GM12878 (cell line): ENCODE data around the gene CEACAM21. TPM values are rescaled to one million over a fixed set of nuclear protein-coding genes. Genes with fewer than 3 reads are reported as not detected.

ENCODE experiments used
- ATAC-seq: fragments of 200-7000 bp; cut with Tn5 transposase; 3 replicates; pipeline ENCODE4 v1.9.1; 2020; ENCODE audit warnings: mild to moderate bottlenecking, moderate library complexity
- BruUV-seq: library from RNA; stranded (reverse); fragments of 400-500 nt; replicated peaks from 2 replicates; lab custom pipeline; 2021; lab: Mats Ljungman, UMichigan
- CTCF ChIA-PET: fragments of 300-600 bp; sonication (Branson Sonifier 250); formaldehyde crosslinking; extraction: SDS; loops from one replicate; lab custom pipeline; 2021; ENCODE audit warnings: inconsistent platforms; lab: Yijun Ruan, JAX
- POLR2A ChIA-PET: fragments of 350-600 bp; formaldehyde crosslinking; extraction: SDS; loops from one replicate; lab custom pipeline; 2021; ENCODE audit warnings: inconsistent platforms; lab: Charles Lee
- RAD21 ChIA-PET: fragments of 300-600 bp; sonication (Branson Sonifier 250); formaldehyde crosslinking; loops from one replicate; lab custom pipeline; 2023; ENCODE audit warnings: antibody characterized with exemption; ENCODE audit not compliant: unreplicated experiment; lab: Charles Lee
- SMC1A ChIA-PET: fragments of 300-600 bp; sonication (Branson Sonifier 250); formaldehyde crosslinking; loops from one replicate; lab custom pipeline; 2023; ENCODE audit not compliant: unreplicated experiment, uncharacterized antibody; lab: Charles Lee
- DNase-seq: peaks from one replicate; pipeline ENCODE4 v3.0.0-alpha.2; 2011; ENCODE audit warnings: low read depth, low spot score
- FAIRE-seq: peaks from 3 replicates; lab custom pipeline; 2011; peaks lifted over from hg19 to GRCh38; lab: Jason Lieb, UNC
- H2AFZ ChIP-seq: 2 replicates; pipeline ENCODE4 v1.6.0; 2011; ENCODE audit warnings: low read depth, low read length, control low read depth; ENCODE audit not compliant: control insufficient read depth
- H3K27ac ChIP-seq: 2 replicates; pipeline ENCODE4 v1.5.1; 2011; ENCODE audit warnings: control low read depth; ENCODE audit not compliant: control insufficient read depth, insufficient read depth
- H3K27me3 ChIP-seq, 2 experiments: replicated peaks in 1 of 2; 2 replicates each; pipeline versions ENCODE4 v1.6.0 to v1.6.1; 2011; ENCODE audit warnings: low read length in 1 of 2; ENCODE audit not compliant: control insufficient read depth in 2 of 2, insufficient read depth in 2 of 2
- H3K36me3 ChIP-seq, 2 experiments: 2 replicates each; pipeline ENCODE4 v1.5.1; 2011; ENCODE audit warnings: low read length in 1 of 2; ENCODE audit not compliant: control insufficient read depth in 2 of 2, insufficient read depth in 2 of 2
- H3K4me1 ChIP-seq: 2 replicates; pipeline ENCODE4 v1.6.1; 2011; ENCODE audit warnings: mild to moderate bottlenecking, low read length, moderate library complexity, mixed read lengths; ENCODE audit not compliant: control insufficient read depth, insufficient read depth
- H3K4me2 ChIP-seq: 2 replicates; pipeline ENCODE4 v1.6.0; 2011; ENCODE audit warnings: control low read depth; ENCODE audit not compliant: control insufficient read depth, insufficient read depth
- H3K4me3 ChIP-seq: fragments of 200-600 bp; sonication (generic); 2 replicates; pipeline ENCODE4 v1.5.1; 2016
- H3K79me2 ChIP-seq: 2 replicates; pipeline ENCODE4 v1.6.0; 2011; ENCODE audit warnings: low read length; ENCODE audit not compliant: control insufficient read depth, insufficient read depth
- H3K9ac ChIP-seq: 2 replicates; pipeline ENCODE4 v1.8.0; 2011; ENCODE audit warnings: low read length, control low read depth, mixed read lengths; ENCODE audit not compliant: control insufficient read depth, insufficient read depth
- H3K9me3 ChIP-seq: replicated peaks from 3 replicates; pipeline ENCODE4 v1.5.1; 2011; ENCODE audit warnings: mild to moderate bottlenecking, low read length; ENCODE audit not compliant: control insufficient read depth, insufficient read depth
- H4K20me1 ChIP-seq: 2 replicates; pipeline ENCODE4 v1.6.0; 2011; ENCODE audit not compliant: control insufficient read depth, insufficient read depth
- CHD2 ChIP-seq: IDR thresholded peaks from 2 replicates; pipeline ENCODE4 v1.6.1; 2011; ENCODE audit warnings: low read depth, low read length, improper control_type of control experiment, borderline replicate concordance
- CREM ChIP-seq: IDR thresholded peaks from 2 replicates; pipeline ENCODE4 v1.6.1; 2014; ENCODE audit warnings: antibody characterized with exemption, low read depth
- FOS ChIP-seq: IDR thresholded peaks from 3 replicates; pipeline ENCODE4 v1.6.1; 2011; ENCODE audit warnings: borderline replicate concordance; ENCODE audit not compliant: insufficient read length; ENCODE audit errors: extremely low read depth
- FOXM1 ChIP-seq: IDR thresholded peaks from 2 replicates; pipeline ENCODE4 v1.6.1; 2012; ENCODE audit warnings: low read depth, mild to moderate bottlenecking, inconsistent platforms, low read length, moderate library complexity
- IKZF2 ChIP-seq, 2 experiments: fragments of 450-650 bp; IDR thresholded peaks; 2 replicates each; pipeline ENCODE4 v1.6.1; 2017; ENCODE audit warnings: mild to moderate bottlenecking in 2 of 2, moderate library complexity in 2 of 2
- JUNB ChIP-seq: IDR thresholded peaks from 2 replicates; pipeline ENCODE4 v1.6.1; 2016; ENCODE audit warnings: antibody characterized with exemption, mild to moderate bottlenecking
- KDM1A ChIP-seq: fragments of 200-600 bp; sonication (generic); IDR thresholded peaks from 2 replicates; pipeline ENCODE4 v1.6.1; 2016; ENCODE audit warnings: borderline replicate concordance
- KLF5 ChIP-seq: fragments of 450-650 bp; IDR thresholded peaks from 2 replicates; pipeline ENCODE4 v1.6.1; 2014; ENCODE audit warnings: mild to moderate bottlenecking; ENCODE audit not compliant: partially characterized antibody
- MYB ChIP-seq: fragments of 150-350 bp; IDR thresholded peaks from 2 replicates; pipeline ENCODE4 v1.6.1; 2014; ENCODE audit warnings: mild to moderate bottlenecking, low read depth, low read length, borderline replicate concordance
- MYC ChIP-seq: IDR thresholded peaks from 2 replicates; pipeline ENCODE4 v1.6.1; 2011; ENCODE audit warnings: mild to moderate bottlenecking, low read length, moderate library complexity, inconsistent platforms; ENCODE audit not compliant: insufficient read depth, insufficient replicate concordance, insufficient read length, severe bottlenecking
- NFIC ChIP-seq: IDR thresholded peaks from 2 replicates; pipeline ENCODE4 v1.6.1; 2012; ENCODE audit warnings: low read depth, mild to moderate bottlenecking, inconsistent platforms, low read length, moderate library complexity
- NFYA ChIP-seq: IDR thresholded peaks from 2 replicates; pipeline ENCODE4 v1.6.1; 2011; ENCODE audit warnings: low read depth, mild to moderate bottlenecking, low read length, improper control_type of control experiment, borderline replicate concordance
- TCF7 ChIP-seq: IDR thresholded peaks from 2 replicates; pipeline ENCODE4 v1.6.1; 2014; ENCODE audit warnings: antibody characterized with exemption, borderline replicate concordance
- YBX1 ChIP-seq: fragments of 450-650 bp; IDR thresholded peaks from 2 replicates; pipeline ENCODE4 v1.6.1; 2016; ENCODE audit warnings: antibody characterized with exemption
- ZNF24 ChIP-seq: fragments of 450-650 bp; IDR thresholded peaks from 2 replicates; pipeline ENCODE4 v1.6.1; 2017; ENCODE audit warnings: antibody characterized with exemption, mild to moderate bottlenecking
- WGBS: methylation state at CpG from one replicate; pipeline ENCODE4 v1.1.6; 2016; ENCODE audit warnings: low lambda C conversion rate; ENCODE audit not compliant: insufficient replicate concordance, insufficient coverage; ENCODE audit errors: missing lambda C conversion rate; 5-methylcytosine and 5-hydroxymethylcytosine counted together
- in situ Hi-C: fragments of 300-500 bp; cut with MboI; formaldehyde crosslinking; loops from 9 replicates; pipeline ENCODE4 v1.14.3; 2018; ENCODE audit warnings: mixed read lengths
- intact Hi-C: fragments of 100-400 bp; cut with micrococcal nuclease; formaldehyde crosslinking; loops from one replicate; pipeline ENCODE4 v1.14.2; 2022; ENCODE audit not compliant: unreplicated experiment
- polyA plus RNA-seq, 11 experiments: library from polyadenylated mRNA; depleted of rRNA in 4 of 11; unstranded in 6 of 11; stranded (reverse) in 5 of 11; fragments of >200 nt; fragmentation: Nextera tagmentation in 4 of 11; fragmentation: Illumina TruSeq in 1 of 11; extraction: Ambion mirVana in 4 of 11; extraction: Trizol in 1 of 11; gene quantifications; 1 replicate in 1 of 11; 2 replicates in 10 of 11; pipeline versions ENCODE4 v1.2.1 to v1.2.3, GENCODE V29; 2011 to 2016; ENCODE audit warnings: inconsistent platforms in 2 of 11, missing spikeins in 2 of 11, low read depth in 1 of 11
- total RNA-seq, 4 experiments: library from RNA; depleted of rRNA in 3 of 4; stranded (reverse); fragments of >200 nt in 3 of 4; fragmentation: Illumina TruSeq in 1 of 4; extraction: Trizol in 1 of 4; gene quantifications; 2 replicates each; pipeline versions ENCODE4 v1.2.1 to v1.2.3, GENCODE V29; 2013 to 2021

The CEACAM21 gene
- total and polyA plus RNA-seq, 10 of the 15 experiments (the other 5 are each of a cell fraction or from before 2014, with no cell fraction given) = 0.87 to 13.6 (median 8.1) TPM

- Histone ChIP-seq H4K20me1 (no peaks in the 10 kb centered on the region), H3K27ac (no peak overlapping the region), H3K36me3 (no peaks in the 10 kb centered on the region), H3K79me2 (no peaks in the 10 kb centered on the region), H3K4me3 (no peak overlapping the region), H2AFZ (no peak overlapping the region), H3K9me3 (no peaks in the 10 kb centered on the region), H3K4me1 (no peaks in the 10 kb centered on the region), H3K27me3 (no peaks in the 10 kb centered on the region; a peak in 3 of 4 replicates), H3K4me2 (no peak overlapping the region), H3K9ac (no peak overlapping the region)
- ChIA-PET SMC1A (no interaction called here), CTCF (no interaction called here), POLR2A (no interaction called here), RAD21 (no interaction called here)
- BruUV-seq = no TSS peak
- intact Hi-C loops = no loop called here
- no peak for DNase-seq
- TF ChIP-seq MYB (no peak), FOS (no peak), CHD2 (no peak), IKZF2 (IDR thresholded peaks at IDR 0.05) (no peak), CREM (no peak), MYC (no peak), KLF5 (no peak), YBX1 (no peak)
- 27% methylated on average over 9 of the region's 9 CpGs for WGBS
- FAIRE-seq = no peak
- ATAC-seq = no peak
- in situ Hi-C loops = no loop called here
These were observed 42.2 kb downstream of the CEACAM21 start for GRCh38 chr19:41617941-41618730.

- Histone ChIP-seq H2AFZ (no peak overlapping the region), H3K4me2 (no peak overlapping the region), H3K36me3 (no peaks in the 10 kb centered on the region), H3K79me2 (no peaks in the 10 kb centered on the region), H3K4me3 (no peak overlapping the region), H3K27me3 (no peaks in the 10 kb centered on the region; a peak in 3 of 4 replicates), H4K20me1 (no peaks in the 10 kb centered on the region), H3K9ac (no peak overlapping the region), H3K27ac (no peak overlapping the region), H3K9me3 (no peaks in the 10 kb centered on the region), H3K4me1 (no peaks in the 10 kb centered on the region)
- ATAC-seq = no peak
- no TSS peak for BruUV-seq
- ChIA-PET POLR2A (no interaction called here), RAD21 (no interaction called here), CTCF (no interaction called here), SMC1A (no interaction called here)
- intact Hi-C loops = no loop called here
- WGBS = 0% methylated on average over 7 of the region's 7 CpGs
- in situ Hi-C loops = no loop called here
- no peak for FAIRE-seq
- DNase-seq = no peak
- no peak for TF ChIP-seq NFIC
- no peak for TF ChIP-seq FOXM1
- no peak for TF ChIP-seq KDM1A
- TF ChIP-seq TCF7 = no peak
- TF ChIP-seq NFYA = no peak
- TF ChIP-seq ZNF24 = no peak
- no peak for TF ChIP-seq JUNB
These were observed 43.1 kb downstream of the CEACAM21 start for GRCh38 chr19:41619018-41619556.
